Loucy (cell line): ENCODE measurements around the gene HPSE2.

Experiments used
- H2AFZ ChIP-seq: fragments of 200-600 bp; sonication (generic); 2 replicates; pipeline ENCODE4 v1.6.0; 2016; ENCODE audit warnings: antibody characterized with exemption, mild to moderate bottlenecking, low read length, moderate library complexity
- H3F3A ChIP-seq: fragments of 200-600 bp; 2 replicates; pipeline ENCODE4 v1.6.0; 2016; ENCODE audit warnings: antibody characterized with exemption, low read depth, mild to moderate bottlenecking
- H3K27me3 ChIP-seq: fragments of 200-600 bp; sonication (generic); 2 replicates; pipeline ENCODE4 v1.6.1; 2014; ENCODE audit warnings: low read length, mild to moderate bottlenecking; ENCODE audit not compliant: insufficient read depth, poor library complexity, severe bottlenecking
- H3K36me3 ChIP-seq: fragments of 200-600 bp; sonication (generic); 2 replicates; pipeline ENCODE4 v1.6.1; 2016; ENCODE audit warnings: low read length; ENCODE audit not compliant: insufficient read depth
- H3K4me1 ChIP-seq: fragments of 200-600 bp; sonication (generic); 2 replicates; pipeline ENCODE4 v1.5.1; 2014; ENCODE audit warnings: low read length, mild to moderate bottlenecking; ENCODE audit not compliant: insufficient read depth, poor library complexity, severe bottlenecking
- H3K4me2 ChIP-seq: fragments of 200-600 bp; sonication (generic); 2 replicates; pipeline ENCODE4 v1.6.0; 2014; ENCODE audit warnings: antibody characterized with exemption, low read length, low read depth, mild to moderate bottlenecking; ENCODE audit not compliant: poor library complexity, severe bottlenecking
- H3K4me3 ChIP-seq: fragments of 200-600 bp; sonication (generic); 2 replicates; pipeline ENCODE4 v1.5.1; 2014; ENCODE audit warnings: low read length, mild to moderate bottlenecking, mixed read lengths; ENCODE audit not compliant: poor library complexity, severe bottlenecking
- H3K79me2 ChIP-seq: fragments of 200-600 bp; sonication (generic); 2 replicates; pipeline ENCODE4 v1.6.1; 2014; ENCODE audit warnings: low read length; ENCODE audit not compliant: insufficient read depth
- H3K9ac ChIP-seq: fragments of 200-600 bp; sonication (generic); 2 replicates; pipeline ENCODE4 v1.6.0; 2014; ENCODE audit warnings: mild to moderate bottlenecking, low read depth, low read length, moderate library complexity; ENCODE audit not compliant: poor library complexity, severe bottlenecking
- H3K9me2 ChIP-seq: fragments of 200-600 bp; sonication (generic); replicated peaks from 2 replicates; pipeline ENCODE4 v1.6.1; 2016; ENCODE audit warnings: low read depth, low read length, mixed read lengths
- H3K9me3 ChIP-seq: fragments of 200-600 bp; sonication (generic); 2 replicates; pipeline ENCODE4 v1.6.1; 2014; ENCODE audit warnings: mild to moderate bottlenecking, antibody characterized with exemption, low read length, low read depth; ENCODE audit not compliant: insufficient read depth
- H4K20me1 ChIP-seq: fragments of 200-600 bp; sonication (generic); 2 replicates; pipeline ENCODE4 v1.6.0; 2014; ENCODE audit warnings: antibody characterized with exemption, low read length, mild to moderate bottlenecking; ENCODE audit not compliant: insufficient read depth, poor library complexity, severe bottlenecking
- EZH2phosphoT487 ChIP-seq: fragments of 200-600 bp; IDR thresholded peaks from 2 replicates; pipeline ENCODE4 v1.6.1; 2018; ENCODE audit warnings: antibody characterized with exemption, mild to moderate bottlenecking, moderate library complexity, borderline replicate concordance
- TF ChIP-seq, protein P1 (sequence below): fragments of 200-600 bp; sonication (generic); conservative IDR thresholded peaks from 2 replicates; pipeline ENCODE4 v1.5.1; 2014; ENCODE audit warnings: mild to moderate bottlenecking, antibody characterized with exemption, low read length

HPSE2 gene

DNA sequence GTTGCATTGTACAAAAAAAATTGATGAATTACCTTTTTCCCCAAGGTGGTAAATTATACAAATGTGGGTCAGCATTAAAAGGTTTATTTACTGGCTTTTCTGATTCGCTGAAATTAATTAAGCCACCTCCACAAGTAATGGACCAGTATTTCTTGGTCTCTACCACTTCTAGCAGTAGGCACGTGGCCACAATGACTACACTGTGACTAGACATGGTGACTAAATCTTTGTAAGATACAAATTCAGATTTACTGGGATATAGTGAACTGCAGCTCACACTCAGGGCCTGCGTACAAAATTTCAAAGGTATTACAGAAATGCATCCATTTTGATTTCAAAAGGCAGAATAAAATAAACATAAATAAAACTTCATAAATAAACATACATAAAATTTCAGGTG lies 10.9 kb downstream of the HPSE2 start:
- no peak overlapping the region for H3K9ac ChIP-seq
- H3K4me2 ChIP-seq: no peak overlapping the region
- H3K27me3 ChIP-seq: no peaks in the 10 kb centered on the region
- H3K79me2 ChIP-seq: no peaks in the 10 kb centered on the region
- H3K36me3 ChIP-seq: no peaks in the 10 kb centered on the region
- H3K9me3 ChIP-seq: no peaks in the 10 kb centered on the region
- H2AFZ ChIP-seq: no peak overlapping the region
- H3K4me3 ChIP-seq: no peak overlapping the region
- H4K20me1 ChIP-seq: no peaks in the 10 kb centered on the region
- H3K4me1 ChIP-seq: no peaks in the 10 kb centered on the region
- TF ChIP-seq, protein P1, sequence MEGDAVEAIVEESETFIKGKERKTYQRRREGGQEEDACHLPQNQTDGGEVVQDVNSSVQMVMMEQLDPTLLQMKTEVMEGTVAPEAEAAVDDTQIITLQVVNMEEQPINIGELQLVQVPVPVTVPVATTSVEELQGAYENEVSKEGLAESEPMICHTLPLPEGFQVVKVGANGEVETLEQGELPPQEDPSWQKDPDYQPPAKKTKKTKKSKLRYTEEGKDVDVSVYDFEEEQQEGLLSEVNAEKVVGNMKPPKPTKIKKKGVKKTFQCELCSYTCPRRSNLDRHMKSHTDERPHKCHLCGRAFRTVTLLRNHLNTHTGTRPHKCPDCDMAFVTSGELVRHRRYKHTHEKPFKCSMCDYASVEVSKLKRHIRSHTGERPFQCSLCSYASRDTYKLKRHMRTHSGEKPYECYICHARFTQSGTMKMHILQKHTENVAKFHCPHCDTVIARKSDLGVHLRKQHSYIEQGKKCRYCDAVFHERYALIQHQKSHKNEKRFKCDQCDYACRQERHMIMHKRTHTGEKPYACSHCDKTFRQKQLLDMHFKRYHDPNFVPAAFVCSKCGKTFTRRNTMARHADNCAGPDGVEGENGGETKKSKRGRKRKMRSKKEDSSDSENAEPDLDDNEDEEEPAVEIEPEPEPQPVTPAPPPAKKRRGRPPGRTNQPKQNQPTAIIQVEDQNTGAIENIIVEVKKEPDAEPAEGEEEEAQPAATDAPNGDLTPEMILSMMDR: no peak
- no peak for TF ChIP-seq EZH2phosphoT487
- H3F3A ChIP-seq: no peaks in the 10 kb centered on the region
- H3K9me2 ChIP-seq: no peaks in the 10 kb centered on the region

- no peaks in the 10 kb centered on the region for H4K20me1 ChIP-seq
- H3K4me2 ChIP-seq: no peak overlapping the region
- no peaks in the 10 kb centered on the region for H3K27me3 ChIP-seq
- H3F3A ChIP-seq: no peaks in the 10 kb centered on the region
- no peak overlapping the region for H3K4me3 ChIP-seq
- no peak overlapping the region for H2AFZ ChIP-seq
- peaks cover 3% of the 10 kb centered on the region; the same call in 1 of the 2 replicates for H3K9me3 ChIP-seq
- no peak overlapping the region for H3K9ac ChIP-seq
- no peaks in the 10 kb centered on the region for H3K9me2 ChIP-seq
- H3K36me3 ChIP-seq: no peaks in the 10 kb centered on the region
- H3K4me1 ChIP-seq: no peaks in the 10 kb centered on the region
- no peaks in the 10 kb centered on the region for H3K79me2 ChIP-seq
- no peak for TF ChIP-seq EZH2phosphoT487
- TF ChIP-seq, protein P1: no peak
Measured at GRCh38 chr10:99207340-99207739, 28.3 kb downstream of the HPSE2 start.

- no peak overlapping the region for H2AFZ ChIP-seq
- H3K27me3 ChIP-seq: no peaks in the 10 kb centered on the region
- no peaks in the 10 kb centered on the region for H3K36me3 ChIP-seq
- peaks cover 3% of the 10 kb centered on the region; the same call in 1 of the 2 replicates for H3K9me3 ChIP-seq
- H3K4me3 ChIP-seq: no peak overlapping the region
- H3K9ac ChIP-seq: no peak overlapping the region
- TF ChIP-seq, protein P1: no peak
- H3K79me2 ChIP-seq: no peaks in the 10 kb centered on the region
- no peaks in the 10 kb centered on the region for H3K4me1 ChIP-seq
- no peaks in the 10 kb centered on the region for H3F3A ChIP-seq
- H4K20me1 ChIP-seq: no peaks in the 10 kb centered on the region
- no peak overlapping the region for H3K4me2 ChIP-seq
- no peaks in the 10 kb centered on the region for H3K9me2 ChIP-seq
Measured at GRCh38 chr10:99203310-99203709, 32.3 kb downstream of the HPSE2 start.
